GM18517 (cell line): Measurements from ENCODE around the gene TALDO1.
A peak's percentile ranks its signal among the peaks of the same experiment; 100 is the strongest.

Experiments used
- ATAC-seq: cut with Tn5 transposase; IDR thresholded peaks from one replicate; pipeline ENCODE4 v1.9.1; 2021; ENCODE audit warnings: mild to moderate bottlenecking, moderate library complexity; ENCODE audit not compliant: unreplicated experiment

TALDO1 gene

GRCh38 chr11:798093-798713, 50.9 kb downstream of the TALDO1 start, which contains the start of gene SLC25A22:
SLC25A22 (minus strand) TSS chr11:798281; CDS start chr11:795006, 3,275 bp downstream.
- peak; percentile 56 for ATAC-seq

DNA sequence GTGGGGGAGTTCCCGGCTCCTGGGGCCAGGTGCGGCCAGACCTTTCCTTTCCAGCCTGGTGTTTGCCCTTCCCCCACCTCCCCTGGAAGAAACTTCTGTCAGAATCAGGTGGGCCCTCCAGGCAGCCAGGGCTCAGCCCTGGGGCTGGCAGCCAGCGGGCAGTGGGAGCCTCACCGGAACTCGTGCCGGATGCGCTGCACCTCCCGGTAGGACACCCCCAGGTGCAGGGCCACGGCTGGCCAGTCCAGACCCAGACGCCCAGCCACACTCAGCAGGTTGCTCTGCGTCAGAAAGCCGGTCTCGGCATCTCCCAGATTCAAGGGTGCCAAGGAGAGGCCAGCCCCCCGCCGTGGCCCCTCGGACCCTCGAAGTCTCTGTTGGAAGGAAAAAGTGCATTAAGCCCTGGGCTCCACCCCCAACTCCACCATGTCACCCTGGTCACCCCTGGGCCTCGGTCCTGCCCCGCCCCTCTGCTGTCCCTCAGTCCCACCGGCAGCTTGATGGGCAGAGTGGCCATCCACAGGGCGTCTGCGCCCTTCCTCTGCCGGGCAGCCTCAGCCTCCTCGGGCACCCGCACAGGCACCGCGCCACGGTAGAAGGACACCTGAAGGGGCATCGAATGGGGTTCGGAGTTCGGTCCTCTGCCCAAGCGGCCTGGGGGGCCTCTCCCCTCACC, 52.5 kb downstream of the TALDO1 start:
- ATAC-seq = no peak

DNA sequence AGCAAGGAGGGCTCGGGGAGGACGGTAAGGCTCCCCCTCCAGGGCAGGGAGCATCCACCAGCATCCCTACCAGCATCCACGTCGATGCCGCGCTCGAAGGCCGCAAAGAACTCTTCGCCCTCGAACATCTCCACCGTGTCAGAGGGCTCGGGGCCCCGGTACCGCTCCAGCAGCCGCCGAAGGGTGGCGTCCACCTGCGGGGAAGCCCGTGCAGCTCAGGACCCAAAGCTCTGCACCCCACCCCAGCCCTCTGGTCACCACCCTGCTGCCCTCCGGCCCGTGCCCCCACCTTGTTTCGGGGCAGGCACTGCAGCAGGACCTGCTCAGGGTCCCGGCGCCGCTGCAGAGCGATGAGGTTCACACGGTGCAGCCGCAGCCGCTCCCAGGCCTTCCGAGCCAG, 53.2 kb downstream of the TALDO1 start:
- ATAC-seq = no peak

GRCh38 chr11:801097-801780, 54.0 kb downstream of the TALDO1 start:
- no peak for ATAC-seq

DNA sequence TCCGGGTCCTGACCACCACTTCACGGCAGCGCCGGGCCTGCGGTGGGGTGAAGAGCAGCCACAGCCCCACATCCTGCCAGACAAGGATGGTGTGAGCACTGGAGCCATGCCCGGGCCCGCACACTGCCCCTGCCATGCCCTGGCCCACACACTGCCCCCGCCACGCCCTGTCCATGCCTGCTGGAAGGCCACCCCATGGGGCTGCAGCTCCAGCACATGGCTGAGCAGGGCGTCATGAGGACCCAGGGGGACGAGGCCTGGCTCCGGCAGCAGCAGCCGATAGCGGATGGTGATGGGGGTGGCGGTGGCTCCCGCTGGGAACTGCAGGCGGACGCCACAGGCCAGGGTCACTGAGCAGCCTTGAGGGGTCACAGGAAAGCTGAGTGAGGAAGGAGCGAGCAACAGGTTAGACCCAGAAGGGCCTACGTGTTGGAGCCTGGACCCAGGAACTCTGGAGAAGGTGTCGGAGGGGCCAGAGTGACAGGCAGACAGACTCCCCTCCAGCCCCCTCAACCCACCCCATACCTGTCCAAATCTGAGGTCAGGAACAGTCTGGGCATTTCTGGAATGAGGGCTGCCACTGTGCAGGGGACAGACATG, 54.9 kb downstream of the TALDO1 start:
- ATAC-seq = no peak

GRCh38 chr11:802693-803466, 55.6 kb downstream of the TALDO1 start:
- ATAC-seq = no peak

- ATAC-seq = no peak
Observed at GRCh38 chr11:803467-803742, 56.1 kb downstream of the TALDO1 start.

GRCh38 chr11:803770-804598, 56.7 kb downstream of the TALDO1 start:
- no peak for ATAC-seq

- ATAC-seq = no peak
Observed at GRCh38 chr11:804599-804964, 57.3 kb downstream of the TALDO1 start.

DNA sequence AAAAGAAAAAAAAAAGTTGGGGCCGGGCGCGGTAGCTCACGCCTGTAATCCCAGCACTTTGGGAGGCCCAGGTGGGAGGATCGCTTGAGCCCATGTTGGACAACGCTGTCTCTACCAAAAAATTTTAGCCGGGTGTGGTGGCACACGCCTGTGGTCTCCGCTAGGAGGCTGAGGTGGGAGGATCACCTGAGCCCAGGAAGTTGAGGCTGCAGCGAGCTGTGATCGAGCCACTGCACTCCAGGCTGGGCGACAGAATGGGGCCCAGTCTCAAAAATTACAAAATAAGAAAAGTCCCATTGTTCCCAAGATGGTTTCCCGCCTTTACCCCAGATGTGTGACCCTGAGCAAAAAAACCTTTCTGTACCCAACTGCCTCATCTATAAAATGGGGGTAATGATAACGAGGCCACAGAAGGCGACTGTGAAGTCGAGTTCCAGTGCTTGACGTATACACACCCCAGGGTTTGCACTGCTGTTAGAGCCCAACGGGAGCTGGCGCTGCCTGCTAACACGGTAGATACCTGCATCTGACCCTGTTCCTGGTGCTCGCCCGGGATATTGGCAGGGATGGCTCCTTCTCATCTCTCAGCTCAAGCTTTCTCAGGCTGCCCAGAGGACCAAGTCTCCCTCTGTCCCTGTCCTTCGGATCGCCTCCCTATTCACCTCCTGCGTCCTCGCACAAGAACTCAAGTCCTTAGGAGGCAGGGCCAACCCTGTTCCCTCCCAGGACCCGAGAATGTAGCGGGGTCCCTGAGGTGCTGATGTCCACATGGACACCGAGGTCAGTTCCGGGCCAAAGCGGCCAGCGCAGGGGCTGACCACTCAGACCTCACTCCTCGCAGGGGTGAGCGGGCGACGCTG, 61.4 kb downstream of the TALDO1 start:
- ATAC-seq = no peak

DNA sequence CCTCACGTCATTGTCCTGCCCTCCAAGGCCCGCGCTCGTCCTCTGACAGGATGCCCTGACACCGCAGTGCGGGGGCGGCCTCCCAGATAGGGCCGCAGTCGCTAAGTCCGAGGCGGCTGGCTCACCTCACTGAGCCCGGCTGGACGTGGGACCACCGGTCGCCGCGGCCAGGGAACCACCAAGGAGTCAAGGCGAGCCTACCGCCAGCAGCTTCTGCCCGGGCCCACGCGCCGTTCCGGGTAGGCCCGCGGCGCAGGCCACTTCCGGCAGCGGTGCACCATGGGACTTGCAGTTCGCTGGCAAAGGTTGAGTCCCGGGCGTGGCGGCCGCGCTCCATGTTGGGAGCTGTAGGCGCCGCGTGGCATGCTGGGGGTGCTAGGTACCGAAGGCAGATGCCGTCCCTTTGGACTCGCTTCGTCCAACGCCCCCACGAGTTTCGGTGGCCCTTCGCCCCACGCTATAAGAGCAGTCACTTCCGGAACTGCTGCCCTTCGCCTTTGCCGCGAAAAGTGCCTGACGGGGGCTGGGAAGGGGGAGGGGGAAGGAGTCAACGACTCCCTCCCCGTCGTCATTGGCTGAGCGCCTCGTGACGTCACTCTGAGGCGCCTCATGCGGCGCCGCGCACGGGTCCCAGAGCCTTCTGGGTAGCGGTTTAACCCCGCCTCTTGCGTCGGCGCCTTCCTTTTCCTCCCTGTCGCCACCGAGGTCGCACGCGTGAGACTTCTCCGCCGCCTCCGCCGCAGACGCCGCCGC, 62.2 kb downstream of the TALDO1 start, which contains the start of gene RPLP2:
TSS of gene RPLP2 (plus strand) at position 681 of the 753 bp plus-strand sequence. CDS start 268 bp downstream, outside the sequence.
- ATAC-seq = peak; percentile 75

DNA sequence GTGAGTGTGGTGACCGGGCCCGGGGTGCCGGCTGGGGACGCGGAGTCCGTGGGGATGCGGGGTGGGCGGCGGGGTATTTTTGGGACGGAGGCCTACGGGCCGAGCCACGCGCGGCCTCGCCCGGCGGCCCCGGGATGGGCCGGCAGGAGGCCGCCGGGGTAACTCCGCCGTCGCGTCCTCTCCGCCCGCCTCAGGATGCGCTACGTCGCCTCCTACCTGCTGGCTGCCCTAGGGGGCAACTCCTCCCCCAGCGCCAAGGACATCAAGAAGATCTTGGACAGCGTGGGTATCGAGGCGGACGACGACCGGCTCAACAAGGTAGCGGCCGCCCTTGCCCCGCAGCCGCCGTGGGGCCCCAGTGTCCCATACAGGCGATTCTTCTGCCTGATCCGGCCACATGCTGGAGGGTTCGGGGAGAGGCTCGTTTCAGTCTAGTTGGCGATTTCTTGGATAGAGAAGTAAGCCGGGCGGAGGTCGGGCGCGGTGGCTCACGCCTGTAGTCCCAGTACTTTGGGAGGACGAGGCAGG, 62.8 kb downstream of the TALDO1 start:
- ATAC-seq = peak; percentile 13

DNA sequence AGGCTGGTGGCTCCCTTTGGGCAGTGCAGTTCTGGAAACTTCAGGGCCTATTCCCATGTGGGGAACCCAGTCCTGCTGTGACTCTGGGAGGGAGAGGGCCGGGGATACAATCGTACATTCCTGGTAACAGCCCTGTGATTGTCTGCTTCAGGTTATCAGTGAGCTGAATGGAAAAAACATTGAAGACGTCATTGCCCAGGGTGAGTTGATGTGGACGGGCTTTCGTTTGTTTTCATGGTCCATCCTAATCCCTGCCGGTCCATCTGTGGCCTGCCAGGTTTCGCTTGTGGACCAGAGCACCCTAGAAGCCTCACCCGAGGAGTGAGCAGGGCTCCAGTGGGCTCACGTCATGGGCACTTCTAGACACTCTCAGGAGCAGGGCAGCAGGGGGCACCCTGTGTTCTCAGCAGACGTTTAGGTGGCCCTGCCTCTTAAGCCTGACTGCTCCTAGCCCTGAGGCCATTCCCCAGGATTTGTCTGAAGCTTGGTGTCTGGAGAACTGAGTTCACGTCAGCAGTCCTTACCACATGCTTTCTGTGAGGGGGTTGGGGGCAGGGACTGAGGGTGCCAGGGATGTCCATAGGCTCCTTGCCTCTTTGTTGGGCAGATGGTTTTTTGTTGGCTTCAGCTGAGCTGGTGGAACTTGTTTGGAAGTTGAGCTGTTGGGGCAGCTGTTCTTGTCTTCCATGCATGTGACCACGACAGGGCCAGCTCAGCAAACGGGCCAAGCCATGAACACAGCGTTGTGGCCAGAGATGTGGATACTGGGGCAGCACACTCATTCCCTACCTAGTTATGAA, 64.4 kb downstream of the TALDO1 start:
- ATAC-seq = no peak

- ATAC-seq = no peak
Observed at GRCh38 chr11:812390-812789, 65.1 kb downstream of the TALDO1 start.

DNA sequence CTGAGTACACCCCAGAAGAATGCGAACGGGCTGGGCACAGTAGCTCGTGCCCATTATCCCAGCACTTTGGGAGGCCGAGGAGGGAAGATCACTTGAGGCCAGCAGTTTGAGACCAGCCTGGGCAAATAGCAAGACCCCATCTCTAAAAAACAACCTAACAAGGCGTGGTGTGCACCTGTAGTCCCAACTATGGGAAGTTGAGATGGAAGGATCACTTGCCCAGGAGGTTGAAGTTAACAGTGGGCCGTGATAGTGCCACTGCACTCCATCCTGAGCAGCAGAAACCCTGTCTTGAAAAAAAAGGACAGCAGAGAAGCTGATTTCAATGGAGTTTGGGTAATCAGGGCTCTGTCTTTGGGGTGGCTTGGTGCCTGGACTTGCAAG, 65.8 kb downstream of the TALDO1 start:
- ATAC-seq = no peak

GRCh38 chr11:813456-814096, 66.3 kb downstream of the TALDO1 start:
- no peak for ATAC-seq
